GM18873 (cell line): ENCODE measurements around the gene TSPY4.
"Not testable (repeated sequence)": the region's sequence is repeated elsewhere in the genome, so short reads cannot be mapped to it uniquely, and the experiment has no call there.

Source experiments
- ATAC-seq: cut with Tn5 transposase; IDR thresholded peaks from one replicate; pipeline ENCODE4 v1.9.1; 2021; ENCODE audit warnings: mild to moderate bottlenecking, moderate library complexity, moderate number of reproducible peaks; ENCODE audit not compliant: unreplicated experiment, low FRiP score

The TSPY4 gene, protein sequence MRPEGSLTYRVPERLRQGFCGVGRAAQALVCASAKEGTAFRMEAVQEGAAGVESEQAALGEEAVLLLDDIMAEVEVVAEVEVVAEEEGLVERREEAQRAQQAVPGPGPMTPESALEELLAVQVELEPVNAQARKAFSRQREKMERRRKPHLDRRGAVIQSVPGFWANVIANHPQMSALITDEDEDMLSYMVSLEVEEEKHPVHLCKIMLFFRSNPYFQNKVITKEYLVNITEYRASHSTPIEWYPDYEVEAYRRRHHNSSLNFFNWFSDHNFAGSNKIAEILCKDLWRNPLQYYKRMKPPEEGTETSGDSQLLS

GRCh38 chrY:9337164-9337563 lies at the start of gene TSPY4:
TSPY4 (plus strand) TSS chrY:9337464; CDS start chrY:9337510, 46 bp downstream.
- ATAC-seq, result not testable (repeated sequence)

DNA sequence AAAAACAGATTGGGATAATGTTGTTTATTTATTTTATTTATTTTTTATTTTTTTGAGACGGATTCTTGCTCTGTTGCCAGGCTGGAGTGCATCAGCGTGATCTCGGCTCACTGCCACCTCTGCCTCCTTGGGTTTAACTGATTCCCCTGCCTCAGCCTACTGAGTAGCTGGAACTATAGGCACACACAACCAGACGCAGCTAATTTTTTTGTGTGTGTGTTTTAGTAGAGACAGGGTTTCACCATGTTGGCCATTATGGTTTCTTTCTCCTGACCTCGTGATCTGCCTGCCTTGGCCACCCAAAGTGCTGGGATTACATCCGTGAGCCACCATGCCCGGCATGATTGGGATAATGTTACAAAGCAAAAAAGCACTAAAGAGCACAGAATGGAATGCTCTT lies 16.3 kb upstream of the TSPY4 start:
- no peak for ATAC-seq

DNA sequence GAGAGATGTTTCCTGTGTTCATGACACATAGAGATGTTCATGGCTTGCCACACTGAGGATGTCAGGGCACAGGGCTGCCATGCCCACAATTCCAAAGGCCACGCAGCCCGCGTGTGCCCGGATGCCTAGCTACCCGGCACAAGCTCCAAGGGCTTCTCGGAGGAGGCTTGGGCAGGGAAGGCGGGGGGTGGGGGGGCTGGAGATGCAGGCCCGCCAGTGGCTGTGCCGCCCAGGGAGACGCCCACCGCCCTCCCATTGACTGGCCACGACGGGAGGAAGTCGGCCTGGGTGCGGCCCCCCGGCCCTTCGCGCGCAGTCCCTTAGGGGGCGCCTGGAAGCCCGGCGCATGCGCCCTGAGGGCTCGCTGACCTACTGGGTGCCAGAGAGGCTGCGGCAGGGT lies 20.2 kb downstream of the TSPY4 start, which contains the start of gene TSPY8:
Gene TSPY8 (plus strand): TSS at position 301 of the 400 bp plus-strand sequence. CDS start 46 bp downstream, at position 347.
- ATAC-seq, result not testable (repeated sequence)
